COLO829 (cell line): ENCODE measurements around the gene KDM4B.
"Not testable (repeated sequence)": the region's sequence is repeated elsewhere in the genome, so short reads cannot be mapped to it uniquely, and the experiment has no call there.

Experiments
- DNase-seq: peaks from one replicate; pipeline ENCODE4 v3.0.0; 2012; ENCODE audit warnings: low spot score

Gene KDM4B

GRCh38 chr19:5150902-5151741 is 182.2 kb downstream of the KDM4B start:
- DNase-seq = no peak

- no peak for DNase-seq
Observed at GRCh38 chr19:5152013-5152763, 183.3 kb downstream of the KDM4B start.

GRCh38 chr19:5152767-5153532 is 184.0 kb downstream of the KDM4B start:
- no peak for DNase-seq

GRCh38 chr19:5153601-5154128 is 184.8 kb downstream of the KDM4B start:
- DNase-seq = no peak

- DNase-seq = no peak
Observed at GRCh38 chr19:5154129-5154798, 185.4 kb downstream of the KDM4B start.

- DNase-seq = no peak
Observed at GRCh38 chr19:5154799-5155426, 186.0 kb downstream of the KDM4B start.

- DNase-seq = no peak
Observed at GRCh38 chr19:5155586-5156210, 186.8 kb downstream of the KDM4B start.

- no peak for DNase-seq
Observed at GRCh38 chr19:5156231-5156986, 187.5 kb downstream of the KDM4B start.

- DNase-seq = no peak
Observed at GRCh38 chr19:5157186-5157585, 188.3 kb downstream of the KDM4B start.

GRCh38 chr19:5158549-5159134 is 189.7 kb downstream of the KDM4B start:
- not testable (repeated sequence) for DNase-seq

GRCh38 chr19:5160158-5160795 is 191.4 kb downstream of the KDM4B start:
- not testable (repeated sequence) for DNase-seq

GRCh38 chr19:5164845-5165696 is 196.2 kb downstream of the KDM4B start:
- not testable (repeated sequence) for DNase-seq

- DNase-seq = no peak
Observed at GRCh38 chr19:5165697-5166019, 196.7 kb downstream of the KDM4B start.

GRCh38 chr19:5166262-5166661 is 197.3 kb downstream of the KDM4B start:
- DNase-seq = no peak

- no peak for DNase-seq
Observed at GRCh38 chr19:5170329-5170745, 201.4 kb downstream of the KDM4B start.

GRCh38 chr19:5171711-5172110 is 202.8 kb downstream of the KDM4B start:
- DNase-seq = no peak

- peak; percentile 97 for DNase-seq
Observed at GRCh38 chr19:5172859-5173630, 204.1 kb downstream of the KDM4B start.
